Activated T-cell treated with anti-CD3 and anti-CD28 coated beads for 24 hours (primary cell): ENCODE results near the gene DNASE1L2.

Source experiments
- DNase-seq: peaks from one replicate; pipeline ENCODE4 v3.0.0-alpha.2; 2020; ENCODE audit warnings: low read depth

DNASE1L2 gene

GRCh38 chr16:2270588-2271470 is 34.6 kb downstream of the DNASE1L2 start:
- no peak for DNase-seq

DNA sequence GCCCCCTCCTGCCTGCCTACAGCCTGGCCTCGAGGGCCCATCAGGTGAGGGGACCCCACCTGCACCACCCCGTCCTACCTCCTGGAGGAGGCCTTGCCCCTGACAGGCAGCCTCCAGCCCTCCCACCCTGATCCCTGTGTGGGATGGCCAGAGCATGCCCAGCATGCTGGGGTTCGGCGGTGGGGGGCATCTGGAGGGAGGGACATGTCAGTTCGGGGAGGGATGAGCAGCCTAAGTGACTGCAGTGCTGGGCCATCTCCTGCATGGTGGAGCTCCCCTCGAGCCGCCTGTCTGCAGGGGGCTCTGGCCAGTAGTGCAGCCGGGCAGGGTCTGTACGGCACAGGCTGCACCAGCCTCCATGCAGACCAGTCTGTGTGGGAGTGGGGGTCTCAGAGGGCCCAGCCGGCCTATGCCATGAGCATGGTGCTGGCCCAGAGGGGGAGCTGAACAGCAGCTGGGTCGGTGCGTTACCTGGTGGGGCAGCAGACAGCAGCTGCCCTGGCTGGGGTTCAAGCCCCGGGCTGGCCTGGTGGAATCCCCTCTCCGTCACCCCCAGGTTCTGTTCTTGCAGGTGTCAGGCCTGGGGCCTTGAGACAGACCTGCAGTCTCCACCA is 35.7 kb downstream of the DNASE1L2 start:
- DNase-seq = no peak

GRCh38 chr16:2273484-2273883 is 37.2 kb downstream of the DNASE1L2 start:
- no peak for DNase-seq

- no peak for DNase-seq
Observed at GRCh38 chr16:2273931-2274330, 37.7 kb downstream of the DNASE1L2 start.

- no peak for DNase-seq
Observed at GRCh38 chr16:2275476-2276367, 39.5 kb downstream of the DNASE1L2 start.

DNA sequence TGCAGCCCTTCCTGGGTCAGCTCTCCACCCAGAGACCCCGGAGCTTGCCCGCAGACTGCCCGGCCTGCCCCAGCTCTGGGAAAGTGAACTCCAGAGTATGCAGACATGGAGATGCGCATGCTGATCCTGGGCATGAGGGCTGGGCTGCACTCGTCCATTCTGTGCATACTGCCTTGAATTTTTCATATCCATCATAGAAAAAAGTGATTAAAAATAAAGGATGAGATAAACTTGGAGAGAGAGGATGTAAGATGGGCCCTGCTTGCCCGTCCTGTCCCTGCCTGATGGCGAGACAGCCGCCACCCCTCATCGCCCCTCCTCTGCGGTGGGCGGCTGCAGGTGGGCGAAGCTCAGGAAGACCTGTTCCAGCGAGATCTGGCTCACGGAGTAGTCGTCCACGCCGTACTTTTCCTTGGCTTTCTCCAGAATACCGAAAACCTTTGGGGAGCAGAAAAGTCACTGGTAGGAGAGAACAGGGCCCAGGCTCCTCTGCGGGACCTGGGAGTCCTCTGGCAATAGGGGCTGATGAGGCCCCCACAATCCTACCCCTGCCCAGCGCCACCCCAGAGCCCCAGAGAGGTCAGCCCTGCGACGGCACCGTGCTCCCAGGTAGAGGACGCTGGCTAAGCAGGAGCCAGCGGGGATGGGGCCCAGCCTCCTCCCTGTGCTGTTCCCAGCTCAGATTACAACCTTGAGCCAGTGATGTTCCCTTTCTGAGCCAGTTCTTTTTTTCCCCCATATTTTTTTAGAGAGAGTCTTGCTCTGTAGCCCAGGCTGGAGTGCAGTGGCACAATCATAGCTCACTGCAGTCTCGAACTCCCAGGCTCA is 40.3 kb downstream of the DNASE1L2 start:
- no peak for DNase-seq

DNA sequence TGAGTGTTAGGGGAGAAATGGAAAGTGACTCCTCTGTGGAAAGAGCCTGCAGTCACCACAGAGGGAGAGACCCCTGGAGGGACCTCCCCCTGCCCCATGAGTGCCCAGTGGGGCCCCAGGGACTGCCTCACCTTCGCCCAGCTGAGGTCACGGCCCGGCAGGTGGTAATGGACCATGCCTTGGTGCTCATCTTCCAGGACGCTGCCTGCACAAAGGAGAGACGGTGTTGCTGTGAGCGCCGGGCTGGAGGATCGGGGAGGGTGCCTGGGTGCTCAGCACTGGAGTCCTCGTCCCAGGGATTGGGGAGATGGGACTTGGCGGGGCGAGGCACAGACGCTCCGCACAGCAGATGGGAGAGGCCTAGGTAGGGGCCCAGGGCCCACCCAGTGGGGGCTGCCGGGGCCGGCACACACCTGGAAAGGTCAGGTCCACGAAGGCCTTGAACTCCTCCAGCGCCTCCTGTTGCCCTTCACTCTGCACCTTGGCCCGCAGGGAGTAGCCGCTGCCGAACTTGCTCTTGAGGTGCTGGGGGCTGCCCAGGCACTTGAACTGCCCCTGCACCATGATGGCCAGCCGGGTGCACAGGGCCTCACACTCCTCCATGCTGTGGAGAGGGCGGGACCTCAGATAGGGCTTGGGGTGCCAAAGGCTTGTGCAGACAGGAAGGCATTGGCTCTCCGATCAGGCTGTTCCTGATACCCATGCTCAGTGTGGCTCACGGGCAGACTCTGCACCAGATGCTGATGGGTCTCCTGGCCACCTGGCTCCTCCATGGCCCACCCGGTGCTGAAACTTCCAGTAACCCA is 41.4 kb downstream of the DNASE1L2 start:
- no peak for DNase-seq

DNA sequence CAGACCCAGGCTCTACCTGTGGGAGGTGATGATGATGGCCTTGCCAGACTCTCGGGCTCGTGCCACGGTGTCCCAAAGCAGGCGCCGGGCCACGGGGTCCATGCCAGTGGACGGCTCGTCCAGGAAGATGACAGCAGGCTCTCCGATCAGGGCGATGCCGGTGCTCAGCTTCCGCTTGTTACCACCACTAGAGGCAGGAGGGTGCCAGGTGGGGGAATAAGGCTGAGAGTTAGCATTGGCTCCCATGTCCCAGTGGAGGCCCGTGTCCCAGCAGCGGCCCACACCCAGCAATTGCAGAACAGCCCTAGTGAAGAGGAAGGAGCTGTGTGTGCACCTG is 42.0 kb downstream of the DNASE1L2 start:
- DNase-seq = no peak

DNA sequence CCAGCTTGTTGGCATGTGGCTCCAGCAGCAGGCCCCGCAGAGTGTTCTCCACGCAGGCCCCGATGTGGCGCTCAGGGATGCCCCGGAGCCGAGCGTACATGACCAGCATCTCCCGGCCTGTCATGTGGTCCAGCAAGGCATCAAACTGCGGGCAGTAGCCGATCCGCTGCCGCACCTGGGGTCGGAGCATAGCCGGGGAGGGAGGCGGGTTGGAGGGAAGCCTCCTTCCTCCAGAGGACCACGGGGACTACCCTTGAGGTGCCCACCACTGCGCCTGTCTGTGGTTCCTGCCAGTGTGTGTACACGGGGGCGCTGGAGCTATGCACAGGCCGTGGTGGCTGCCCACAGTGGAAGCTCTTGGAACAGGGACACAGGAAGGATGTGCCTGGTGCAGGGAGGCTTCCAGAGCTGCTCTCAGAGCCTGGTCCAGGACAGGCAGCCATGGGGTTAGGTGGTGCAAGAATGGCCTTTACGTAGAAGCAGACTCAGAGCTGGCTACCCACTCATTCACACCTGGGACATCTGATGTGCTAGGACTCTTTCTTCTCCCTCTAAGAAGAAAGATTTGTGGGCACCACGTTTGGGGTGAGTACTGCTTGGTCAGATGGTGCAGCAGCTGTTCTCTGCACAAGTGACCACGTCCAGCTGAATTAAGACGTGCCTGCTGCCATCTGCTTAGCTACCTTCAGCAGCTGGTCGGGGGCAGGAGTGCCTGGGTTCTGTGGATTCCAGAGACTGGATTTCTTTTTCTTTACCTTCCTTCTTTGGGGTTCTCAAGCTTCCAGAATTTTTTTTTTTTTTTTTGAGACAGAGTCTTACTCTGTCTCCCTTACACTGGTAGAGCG is 42.9 kb downstream of the DNASE1L2 start:
- no peak for DNase-seq

- no peak for DNase-seq
Observed at GRCh38 chr16:2280461-2280860, 44.2 kb downstream of the DNASE1L2 start.

GRCh38 chr16:2280981-2281542 is 44.8 kb downstream of the DNASE1L2 start:
- no peak for DNase-seq

GRCh38 chr16:2282262-2282661 is 46.0 kb downstream of the DNASE1L2 start:
- DNase-seq = no peak

GRCh38 chr16:2282866-2283555 is 46.8 kb downstream of the DNASE1L2 start:
- DNase-seq = no peak

- DNase-seq = no peak
Observed at GRCh38 chr16:2284001-2284770, 47.9 kb downstream of the DNASE1L2 start.

DNA sequence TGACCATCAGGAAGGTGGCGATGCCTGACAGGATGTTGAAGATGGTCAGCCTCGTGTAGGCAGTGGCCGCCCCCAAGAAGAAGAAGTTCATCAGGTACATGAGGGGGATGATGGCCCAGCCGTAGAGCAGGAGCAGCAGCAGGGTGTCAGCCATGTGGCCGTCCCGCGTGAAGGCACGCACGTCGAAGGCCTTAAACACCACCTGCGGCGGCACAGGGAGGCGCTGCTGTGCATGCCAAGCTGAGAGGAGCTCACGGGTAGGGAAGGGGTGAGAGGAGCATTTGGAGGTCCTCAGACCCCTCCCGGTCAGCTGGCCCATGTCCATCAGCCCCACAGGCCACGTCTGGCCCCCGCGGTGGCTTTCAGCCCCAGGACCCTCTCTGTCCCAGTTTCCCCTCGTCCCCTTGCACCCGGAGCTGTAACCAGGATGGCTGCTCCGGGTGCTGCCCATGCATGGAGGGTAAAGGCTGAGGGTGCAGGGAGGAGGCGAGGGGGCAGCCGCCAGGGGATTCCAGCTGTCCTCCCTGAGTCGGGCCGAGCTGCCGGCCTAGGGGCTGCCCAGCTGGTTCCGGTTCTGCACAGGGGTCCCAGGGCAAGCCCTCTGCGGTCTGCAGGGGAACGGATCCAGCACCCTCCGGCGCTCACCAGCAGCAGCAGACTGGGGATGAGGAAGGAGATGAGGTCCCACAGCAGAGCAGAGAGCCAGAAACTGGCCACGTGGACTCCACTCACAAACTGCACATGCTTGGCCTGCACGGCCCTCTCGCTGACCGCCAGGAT is 48.7 kb downstream of the DNASE1L2 start:
- no peak for DNase-seq

GRCh38 chr16:2285731-2286191 is 49.5 kb downstream of the DNASE1L2 start:
- no peak for DNase-seq

GRCh38 chr16:2286550-2286949 is 50.3 kb downstream of the DNASE1L2 start:
- no peak for DNase-seq
